ENCODE measurements around the gene DLK1. TPM values are rescaled to one million over a fixed set of nuclear protein-coding genes. Genes with fewer than 3 reads are reported as not detected.

Gene DLK1
- polyA plus RNA-seq, 2 of the 4 experiments (the other 2 are of a cell fraction) = 0.06 TPM; not detected in 1

DNA sequence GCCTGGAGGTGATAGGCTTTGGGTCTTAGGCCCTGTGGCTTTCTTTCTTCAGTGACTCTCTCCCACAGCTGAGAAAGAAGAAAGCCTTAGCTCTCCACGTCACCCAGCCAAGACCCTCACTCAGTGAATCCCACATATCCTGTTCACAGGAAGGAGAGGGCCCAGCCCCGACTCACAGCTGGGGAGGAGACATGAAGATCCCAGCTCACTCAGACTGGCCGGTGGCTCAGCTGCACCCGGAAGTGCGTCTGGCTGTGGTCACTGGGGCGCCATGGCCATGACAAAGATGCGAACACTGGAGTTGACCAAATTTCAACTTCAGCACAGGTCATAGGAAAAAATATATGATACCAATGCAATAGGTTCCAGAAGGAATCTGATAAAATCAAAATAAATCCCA is 14.2 kb downstream of the DLK1 start:
- no peak for DNase-seq (ENCODE audit: low read depth in 1 of 2, low spot score in 1 of 2)
- TF ChIP-seq EHF (CRISPR knock-in tag; IDR thresholded peaks at IDR 0.05) (no peak), FOSB (CRISPR knock-in tag; IDR thresholded peaks at IDR 0.05) (no peak), PHF8 (IDR thresholded peaks at IDR 0.05; ENCODE audit: borderline replicate concordance, low read depth) (no peak), BHLHE40 (IDR thresholded peaks at IDR 0.05; ENCODE audit: low read depth, low read length) (no peak), HOXB13 (CRISPR knock-in tag; IDR thresholded peaks at IDR 0.05; ENCODE audit: low read depth) (no peak)
- TF ChIP-seq, protein P1, sequence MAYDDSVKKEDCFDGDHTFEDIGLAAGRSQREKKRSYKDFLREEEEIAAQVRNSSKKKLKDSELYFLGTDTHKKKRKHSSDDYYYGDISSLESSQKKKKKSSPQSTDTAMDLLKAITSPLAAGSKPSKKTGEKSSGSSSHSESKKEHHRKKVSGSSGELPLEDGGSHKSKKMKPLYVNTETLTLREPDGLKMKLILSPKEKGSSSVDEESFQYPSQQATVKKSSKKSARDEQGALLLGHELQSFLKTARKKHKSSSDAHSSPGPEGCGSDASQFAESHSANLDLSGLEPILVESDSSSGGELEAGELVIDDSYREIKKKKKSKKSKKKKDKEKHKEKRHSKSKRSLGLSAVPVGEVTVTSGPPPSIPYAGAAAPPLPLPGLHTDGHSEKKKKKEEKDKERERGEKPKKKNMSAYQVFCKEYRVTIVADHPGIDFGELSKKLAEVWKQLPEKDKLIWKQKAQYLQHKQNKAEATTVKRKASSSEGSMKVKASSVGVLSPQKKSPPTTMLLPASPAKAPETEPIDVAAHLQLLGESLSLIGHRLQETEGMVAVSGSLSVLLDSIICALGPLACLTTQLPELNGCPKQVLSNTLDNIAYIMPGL (CRISPR knock-in tag; IDR thresholded peaks at IDR 0.05; ENCODE audit: borderline replicate concordance) = no peak
- TF ChIP-seq, protein P2, sequence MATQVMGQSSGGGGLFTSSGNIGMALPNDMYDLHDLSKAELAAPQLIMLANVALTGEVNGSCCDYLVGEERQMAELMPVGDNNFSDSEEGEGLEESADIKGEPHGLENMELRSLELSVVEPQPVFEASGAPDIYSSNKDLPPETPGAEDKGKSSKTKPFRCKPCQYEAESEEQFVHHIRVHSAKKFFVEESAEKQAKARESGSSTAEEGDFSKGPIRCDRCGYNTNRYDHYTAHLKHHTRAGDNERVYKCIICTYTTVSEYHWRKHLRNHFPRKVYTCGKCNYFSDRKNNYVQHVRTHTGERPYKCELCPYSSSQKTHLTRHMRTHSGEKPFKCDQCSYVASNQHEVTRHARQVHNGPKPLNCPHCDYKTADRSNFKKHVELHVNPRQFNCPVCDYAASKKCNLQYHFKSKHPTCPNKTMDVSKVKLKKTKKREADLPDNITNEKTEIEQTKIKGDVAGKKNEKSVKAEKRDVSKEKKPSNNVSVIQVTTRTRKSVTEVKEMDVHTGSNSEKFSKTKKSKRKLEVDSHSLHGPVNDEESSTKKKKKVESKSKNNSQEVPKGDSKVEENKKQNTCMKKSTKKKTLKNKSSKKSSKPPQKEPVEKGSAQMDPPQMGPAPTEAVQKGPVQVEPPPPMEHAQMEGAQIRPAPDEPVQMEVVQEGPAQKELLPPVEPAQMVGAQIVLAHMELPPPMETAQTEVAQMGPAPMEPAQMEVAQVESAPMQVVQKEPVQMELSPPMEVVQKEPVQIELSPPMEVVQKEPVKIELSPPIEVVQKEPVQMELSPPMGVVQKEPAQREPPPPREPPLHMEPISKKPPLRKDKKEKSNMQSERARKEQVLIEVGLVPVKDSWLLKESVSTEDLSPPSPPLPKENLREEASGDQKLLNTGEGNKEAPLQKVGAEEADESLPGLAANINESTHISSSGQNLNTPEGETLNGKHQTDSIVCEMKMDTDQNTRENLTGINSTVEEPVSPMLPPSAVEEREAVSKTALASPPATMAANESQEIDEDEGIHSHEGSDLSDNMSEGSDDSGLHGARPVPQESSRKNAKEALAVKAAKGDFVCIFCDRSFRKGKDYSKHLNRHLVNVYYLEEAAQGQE (IDR thresholded peaks at IDR 0.05) = no peak
- no peak for FAIRE-seq
- H3K4me3 ChIP-seq = no peak overlapping the region
- no peaks in the 10 kb centered on the region for H3K4me1 ChIP-seq
- H3K9me3 ChIP-seq = no peaks in the 10 kb centered on the region
- WGBS (ENCODE audit: missing lambda C conversion rate) = 86% methylated on average over 7 of the region's 7 CpGs
- ATAC-seq = no peak
- CTCF ChIA-PET = no interaction called here
- no peak overlapping the region for H3K27ac ChIP-seq
- no peak overlapping the region for H3K4me2 ChIP-seq
- POLR2A ChIA-PET = no interaction called here

DNA sequence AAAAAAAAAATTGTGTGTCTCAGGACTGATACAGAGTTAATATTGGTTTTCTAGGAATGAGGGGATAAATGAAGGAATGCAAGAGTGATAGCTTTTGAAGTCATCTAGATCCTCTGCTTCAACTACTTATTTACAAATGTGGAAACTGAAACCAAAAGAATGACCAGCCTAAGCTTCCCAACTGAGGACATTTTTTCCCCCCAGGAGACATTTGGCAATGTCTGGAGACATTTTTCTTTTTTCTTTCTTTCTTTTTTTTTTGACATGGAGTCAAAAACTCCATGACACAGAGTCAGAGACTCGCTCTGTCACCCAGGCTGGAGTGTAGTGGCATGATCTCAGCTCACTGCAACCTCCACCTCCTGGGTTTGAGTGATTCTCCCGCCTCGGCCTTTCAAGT is 15.3 kb downstream of the DLK1 start:
- H3K4me1 ChIP-seq = peaks cover 5% of the 10 kb centered on the region; the same call in 1 of the 3 replicates
- ChIA-PET POLR2A (no interaction called here), CTCF (interaction anchor here (0.7 to 1.8 kb wide), 2 partner anchors 12 to 295 kb away, joined by 3 to 7 read pairs; no protein-coding TSS in a partner anchor)
- H3K4me3 ChIP-seq = no peak overlapping the region
- no peak overlapping the region for H3K4me2 ChIP-seq
- ATAC-seq (no peak), FAIRE-seq (no peak), DNase-seq (ENCODE audit: low read depth in 1 of 2, low spot score in 1 of 2) (no peak)
- WGBS (ENCODE audit: missing lambda C conversion rate) = 56% methylated on average over 3 of the region's 3 CpGs
- no peaks in the 10 kb centered on the region for H3K9me3 ChIP-seq
- no peak overlapping the region for H3K27ac ChIP-seq
- TF ChIP-seq CBX8 (IDR thresholded peaks at IDR 0.05) (no peak), TP53 (CRISPR knock-in tag; IDR thresholded peaks at IDR 0.05) (no peak), POLR2A (IDR thresholded peaks at IDR 0.05; ENCODE audit: low read length) (no peak), MAZ (IDR thresholded peaks at IDR 0.05; ENCODE audit: borderline replicate concordance, low read depth, low read length) (no peak), FOSL2 (IDR thresholded peaks at IDR 0.05) (no peak), FOSL2 (CRISPR knock-in tag; IDR thresholded peaks at IDR 0.05) (no peak), ZFP36 (IDR thresholded peaks at IDR 0.05; ENCODE audit: borderline replicate concordance, partially characterized antibody) (no peak)

DNA sequence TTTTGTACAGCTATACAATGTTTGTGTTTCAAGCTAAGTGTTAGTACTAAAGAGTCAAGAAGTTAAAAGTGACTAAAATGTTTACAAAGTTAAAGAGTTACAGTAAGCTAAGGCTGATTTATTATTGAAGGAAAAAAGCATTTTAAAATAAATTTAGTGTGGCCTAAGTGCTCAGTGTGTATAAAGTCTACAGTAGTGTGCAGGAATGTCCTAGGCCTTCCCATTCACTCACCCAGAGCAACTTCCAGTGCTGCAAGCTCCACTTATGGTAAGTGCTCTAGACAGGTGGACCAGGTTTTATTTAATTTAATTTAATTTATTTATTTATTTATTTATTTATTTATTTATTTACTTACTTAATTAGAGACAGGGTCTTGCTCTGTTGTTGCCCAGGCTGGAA is 19.6 kb downstream of the DLK1 start:
- Histone ChIP-seq H3K9me3 (no peaks in the 10 kb centered on the region), H3K4me2 (no peak overlapping the region), H3K4me1 (peaks cover 12% of the 10 kb centered on the region; the same call in 2 of the 3 replicates), H3K27ac (no peak overlapping the region; a peak in 1 of 6 replicates), H3K4me3 (no peak overlapping the region)
- DNase-seq (ENCODE audit: low read depth in 1 of 2, low spot score in 1 of 2) (no peak), ATAC-seq (no peak), FAIRE-seq (no peak)
- TF ChIP-seq SREBF2 (IDR thresholded peaks at IDR 0.05) = no peak
- no peak for TF ChIP-seq MYC (IDR thresholded peaks at IDR 0.05; ENCODE audit: borderline replicate concordance, low read length)
- TF ChIP-seq SMC3 (IDR thresholded peaks at IDR 0.05) = no peak
- no peak for TF ChIP-seq ZFP36 (IDR thresholded peaks at IDR 0.05; ENCODE audit: borderline replicate concordance, partially characterized antibody)
- TF ChIP-seq MAFK (IDR thresholded peaks at IDR 0.05; ENCODE audit: partially characterized antibody) = no peak
- TF ChIP-seq KDM1A (IDR thresholded peaks at IDR 0.05; ENCODE audit: low read depth) = no peak
- no peak for TF ChIP-seq FOXS1 (CRISPR knock-in tag; IDR thresholded peaks at IDR 0.05)
- no peak for TF ChIP-seq PHF8 (IDR thresholded peaks at IDR 0.05; ENCODE audit: borderline replicate concordance, low read depth)
- TF ChIP-seq, protein P3, sequence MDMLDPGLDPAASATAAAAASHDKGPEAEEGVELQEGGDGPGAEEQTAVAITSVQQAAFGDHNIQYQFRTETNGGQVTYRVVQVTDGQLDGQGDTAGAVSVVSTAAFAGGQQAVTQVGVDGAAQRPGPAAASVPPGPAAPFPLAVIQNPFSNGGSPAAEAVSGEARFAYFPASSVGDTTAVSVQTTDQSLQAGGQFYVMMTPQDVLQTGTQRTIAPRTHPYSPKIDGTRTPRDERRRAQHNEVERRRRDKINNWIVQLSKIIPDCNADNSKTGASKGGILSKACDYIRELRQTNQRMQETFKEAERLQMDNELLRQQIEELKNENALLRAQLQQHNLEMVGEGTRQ (IDR thresholded peaks at IDR 0.05) = no peak
- TF ChIP-seq CBX8 (IDR thresholded peaks at IDR 0.05) = no peak
- TF ChIP-seq HOXB5 (CRISPR knock-in tag; IDR thresholded peaks at IDR 0.05) = no peak
- TF ChIP-seq HEYL (CRISPR knock-in tag; IDR thresholded peaks at IDR 0.05) = no peak
- TF ChIP-seq, protein P4, sequence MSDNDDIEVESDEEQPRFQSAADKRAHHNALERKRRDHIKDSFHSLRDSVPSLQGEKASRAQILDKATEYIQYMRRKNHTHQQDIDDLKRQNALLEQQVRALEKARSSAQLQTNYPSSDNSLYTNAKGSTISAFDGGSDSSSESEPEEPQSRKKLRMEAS (IDR thresholded peaks at IDR 0.05) = no peak
- TF ChIP-seq, protein P5, sequence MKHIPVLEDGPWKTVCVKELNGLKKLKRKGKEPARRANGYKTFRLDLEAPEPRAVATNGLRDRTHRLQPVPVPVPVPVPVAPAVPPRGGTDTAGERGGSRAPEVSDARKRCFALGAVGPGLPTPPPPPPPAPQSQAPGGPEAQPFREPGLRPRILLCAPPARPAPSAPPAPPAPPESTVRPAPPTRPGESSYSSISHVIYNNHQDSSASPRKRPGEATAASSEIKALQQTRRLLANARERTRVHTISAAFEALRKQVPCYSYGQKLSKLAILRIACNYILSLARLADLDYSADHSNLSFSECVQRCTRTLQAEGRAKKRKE (CRISPR knock-in tag; IDR thresholded peaks at IDR 0.05; ENCODE audit: low read depth) = no peak
- no peak for TF ChIP-seq TFCP2L1 (CRISPR knock-in tag; IDR thresholded peaks at IDR 0.05)
- TF ChIP-seq POLR2A (IDR thresholded peaks at IDR 0.05; ENCODE audit: low read length) = no peak
- ChIA-PET POLR2A (no interaction called here), CTCF (interaction anchor here (0.7 to 2.1 kb wide), 3 partner anchors 11 to 489 kb away, joined by 3 to 5 read pairs (median 3); no protein-coding TSS in a partner anchor)

Data from A549 (cell line).